Gastroesophageal sphincter (tissue), 4 donors: ENCODE results near the gene SPAG16. TPM values are rescaled to one million over a fixed set of nuclear protein-coding genes. Genes with fewer than 3 reads are reported as not detected.

Source experiments
- ATAC-seq: fragments of 150-250 bp; one replicate; pipeline ENCODE4 v1.9.1; 2016; ENCODE audit warnings: mild to moderate bottlenecking, moderate library complexity
- H3K27ac ChIP-seq, 4 donors: fragments of 200-600 bp; sonication (generic) in 3 of 4; 1 replicate in 3 of 4; 2 replicates in 1 of 4; pipeline ENCODE4 v1.5.1; 2016 to 2019
- H3K27me3 ChIP-seq: fragments of 200-600 bp; sonication (generic); one replicate; pipeline ENCODE4 v1.5.1; 2019
- H3K36me3 ChIP-seq, 2 donors: fragments of 200-600 bp; sonication (generic); one replicate each; pipeline ENCODE4 v1.5.1; 2019; ENCODE audit warnings: control low read depth in 1 of 2
- H3K4me1 ChIP-seq, 3 donors: fragments of 200-600 bp; sonication (generic); 1 replicate in 2 of 3; 2 replicates in 1 of 3; pipeline ENCODE4 v1.5.1; 2016 to 2019; ENCODE audit warnings: control low read depth in 2 of 3
- H3K4me3 ChIP-seq, 2 donors: fragments of 200-600 bp; sonication (generic); one replicate each; pipeline ENCODE4 v1.5.1; 2019; ENCODE audit warnings: mild to moderate bottlenecking in 1 of 2, moderate library complexity in 1 of 2
- H3K9me3 ChIP-seq, 3 donors: fragments of 200-600 bp; sonication (generic); one replicate each; pipeline ENCODE4 v1.5.1; 2017 to 2019; ENCODE audit warnings: control low read depth in 2 of 3
- EP300 ChIP-seq: sonication (generic); formaldehyde crosslinking; IDR thresholded peaks from one replicate; pipeline ENCODE4 v1.6.1; 2017; ENCODE audit warnings: antibody characterized with exemption, mild to moderate bottlenecking
- POLR2A ChIP-seq, 2 donors: fragments of 450-650 bp; IDR thresholded peaks; one replicate each; pipeline ENCODE4 v1.6.1; 2017; ENCODE audit warnings: antibody characterized with exemption in 2 of 2, mild to moderate bottlenecking in 2 of 2, moderate library complexity in 1 of 2
- POLR2AphosphoS5 ChIP-seq: sonication (generic); formaldehyde crosslinking; IDR thresholded peaks from one replicate; pipeline ENCODE4 v1.6.1; 2017; ENCODE audit warnings: antibody characterized with exemption
- WGBS, 2 donors: methylation state at CpG; one replicate each; pipeline ENCODE4 v1.1.5; 2018; ENCODE audit warnings: low coverage in 1 of 2; 5-methylcytosine and 5-hydroxymethylcytosine counted together
- total RNA-seq, 4 donors: library from RNA; depleted of rRNA; stranded (reverse); fragments of >200 nt; gene quantifications; one replicate each; pipeline ENCODE4 v1.1.0, GENCODE V29; 2016
- TF ChIP-seq, protein P1 (sequence below), 4 experiments: fragments of 200-600 bp in 2 of 4; fragments of 450-650 bp in 2 of 4; sonication (generic) in 1 of 4; IDR thresholded peaks; one replicate each; pipeline ENCODE4 v1.5.1; 2017 to 2019; ENCODE audit warnings: antibody characterized with exemption in 4 of 4, mild to moderate bottlenecking in 2 of 4, moderate library complexity in 2 of 4

SPAG16 gene
- total RNA-seq, 4 donors from 2014 or later = 28.9 to 39.8 (median 36.7) TPM

- no peak for TF ChIP-seq POLR2AphosphoS5
- Histone ChIP-seq H3K4me3 (no peak overlapping the region), H3K4me1 (no peaks in the 10 kb centered on the region), H3K36me3 (peaks cover 0 to 37% of the 10 kb centered on the region in 2 donors), H3K9me3 (no peaks in the 10 kb centered on the region), H3K27me3 (no peaks in the 10 kb centered on the region), H3K27ac (no peak overlapping the region)
- ATAC-seq = no peak
- 75 to 80% methylated on average over 5 to 6 of the region's 6 CpGs for WGBS, 2 donors
These were observed 31.1 kb downstream of the SPAG16 start for GRCh38 chr2:213315168-213315876.

DNA sequence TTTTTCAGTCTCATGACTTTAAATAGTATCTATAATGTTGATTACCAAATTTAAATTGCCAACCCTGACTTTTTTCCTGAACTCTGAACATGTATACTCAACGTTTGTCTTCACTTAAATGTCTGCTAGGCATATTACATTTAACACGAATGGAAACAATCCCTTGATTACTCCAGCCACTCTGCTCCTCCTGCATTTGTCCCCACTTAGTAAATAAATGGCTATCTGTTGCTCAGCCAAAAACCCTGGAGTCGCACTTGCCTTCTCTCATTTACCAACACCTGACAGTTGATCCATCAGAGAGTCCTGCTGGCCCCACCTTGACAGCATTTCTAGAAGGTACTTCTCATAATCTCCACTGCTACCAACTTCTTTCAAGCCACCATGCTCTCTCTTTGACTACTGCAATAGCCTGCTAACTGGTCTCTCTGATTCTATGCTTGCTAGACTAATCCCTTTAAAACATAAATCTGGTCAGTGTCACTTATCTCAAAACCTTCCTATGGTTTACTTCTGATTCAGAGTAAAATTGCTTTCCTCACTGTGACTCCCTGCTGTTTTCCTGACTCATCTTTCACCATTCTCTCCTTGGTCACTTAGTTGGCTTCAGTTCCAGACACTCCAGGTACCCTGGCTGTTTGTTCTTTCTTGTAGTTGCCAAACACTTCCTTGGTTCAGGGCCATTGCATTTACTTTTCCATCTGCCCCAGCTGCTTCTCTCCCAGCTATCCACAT is 31.9 kb downstream of the SPAG16 start:
- WGBS, 2 donors = 89 to 100% methylated on average over 1 to 3 of the region's 3 CpGs

GRCh38 chr2:213317929-213318328 is 33.7 kb downstream of the SPAG16 start:
- Histone ChIP-seq H3K4me1 (no peaks in the 10 kb centered on the region), H3K27ac (no peak overlapping the region), H3K9me3 (no peaks in the 10 kb centered on the region), H3K4me3 (no peak overlapping the region), H3K36me3 (peaks cover 0 to 37% of the 10 kb centered on the region in 2 donors), H3K27me3 (no peaks in the 10 kb centered on the region)
- no peak for TF ChIP-seq POLR2A (IDR thresholded peaks at IDR 0.05)
- TF ChIP-seq, protein P1, sequence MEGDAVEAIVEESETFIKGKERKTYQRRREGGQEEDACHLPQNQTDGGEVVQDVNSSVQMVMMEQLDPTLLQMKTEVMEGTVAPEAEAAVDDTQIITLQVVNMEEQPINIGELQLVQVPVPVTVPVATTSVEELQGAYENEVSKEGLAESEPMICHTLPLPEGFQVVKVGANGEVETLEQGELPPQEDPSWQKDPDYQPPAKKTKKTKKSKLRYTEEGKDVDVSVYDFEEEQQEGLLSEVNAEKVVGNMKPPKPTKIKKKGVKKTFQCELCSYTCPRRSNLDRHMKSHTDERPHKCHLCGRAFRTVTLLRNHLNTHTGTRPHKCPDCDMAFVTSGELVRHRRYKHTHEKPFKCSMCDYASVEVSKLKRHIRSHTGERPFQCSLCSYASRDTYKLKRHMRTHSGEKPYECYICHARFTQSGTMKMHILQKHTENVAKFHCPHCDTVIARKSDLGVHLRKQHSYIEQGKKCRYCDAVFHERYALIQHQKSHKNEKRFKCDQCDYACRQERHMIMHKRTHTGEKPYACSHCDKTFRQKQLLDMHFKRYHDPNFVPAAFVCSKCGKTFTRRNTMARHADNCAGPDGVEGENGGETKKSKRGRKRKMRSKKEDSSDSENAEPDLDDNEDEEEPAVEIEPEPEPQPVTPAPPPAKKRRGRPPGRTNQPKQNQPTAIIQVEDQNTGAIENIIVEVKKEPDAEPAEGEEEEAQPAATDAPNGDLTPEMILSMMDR (IDR thresholded peaks at IDR 0.05) = no peak
- TF ChIP-seq POLR2AphosphoS5 = no peak
- TF ChIP-seq EP300 = no peak
- WGBS, 2 donors = 69 to 74% methylated on average over 3 of the region's 3 CpGs
- no peak for ATAC-seq

More for the DNA sequence above, 31.9 kb downstream of the SPAG16 start:
- no peak for TF ChIP-seq POLR2A (IDR thresholded peaks at IDR 0.05)
- no peak for TF ChIP-seq EP300
- no peak for TF ChIP-seq POLR2AphosphoS5
- TF ChIP-seq, protein P1 (IDR thresholded peaks at IDR 0.05) = no peak
- Histone ChIP-seq H3K4me1 (no peaks in the 10 kb centered on the region), H3K27ac (no peak overlapping the region), H3K36me3 (peaks cover 0 to 37% of the 10 kb centered on the region in 2 donors), H3K9me3 (no peaks in the 10 kb centered on the region), H3K4me3 (no peak overlapping the region), H3K27me3 (no peaks in the 10 kb centered on the region)
- ATAC-seq = no peak

DNA sequence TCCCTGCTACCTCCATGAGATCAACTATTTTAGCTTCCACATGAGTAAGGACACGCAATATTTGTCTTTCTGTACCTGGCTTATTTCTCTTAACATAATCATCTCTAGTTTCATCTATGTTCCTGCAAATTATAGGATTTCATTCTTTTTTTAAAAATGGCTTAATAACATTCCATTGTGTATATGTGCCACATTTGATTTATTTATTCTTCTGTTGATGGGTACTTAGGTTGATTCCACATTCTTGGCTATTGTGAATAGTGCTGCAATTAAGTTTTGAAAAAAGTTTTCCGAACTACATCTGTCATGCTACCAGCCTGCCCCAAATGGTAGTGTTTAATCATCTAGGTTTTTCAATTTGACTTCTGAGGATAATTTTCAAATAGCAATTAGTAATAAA is 36.3 kb downstream of the SPAG16 start:
- no peak for ATAC-seq
- Histone ChIP-seq H3K4me3 (no peak overlapping the region), H3K27ac (no peak overlapping the region), H3K36me3 (peaks cover 0 to 56% of the 10 kb centered on the region in 2 donors), H3K4me1 (no peaks in the 10 kb centered on the region), H3K27me3 (no peaks in the 10 kb centered on the region), H3K9me3 (no peaks in the 10 kb centered on the region)
- WGBS, 2 donors = 81 to 83% methylated on average over 2 of the region's 2 CpGs
- TF ChIP-seq, protein P1 (IDR thresholded peaks at IDR 0.05) = no peak
- TF ChIP-seq POLR2A (IDR thresholded peaks at IDR 0.05) (no peak), POLR2AphosphoS5 (no peak), EP300 (no peak)

DNA sequence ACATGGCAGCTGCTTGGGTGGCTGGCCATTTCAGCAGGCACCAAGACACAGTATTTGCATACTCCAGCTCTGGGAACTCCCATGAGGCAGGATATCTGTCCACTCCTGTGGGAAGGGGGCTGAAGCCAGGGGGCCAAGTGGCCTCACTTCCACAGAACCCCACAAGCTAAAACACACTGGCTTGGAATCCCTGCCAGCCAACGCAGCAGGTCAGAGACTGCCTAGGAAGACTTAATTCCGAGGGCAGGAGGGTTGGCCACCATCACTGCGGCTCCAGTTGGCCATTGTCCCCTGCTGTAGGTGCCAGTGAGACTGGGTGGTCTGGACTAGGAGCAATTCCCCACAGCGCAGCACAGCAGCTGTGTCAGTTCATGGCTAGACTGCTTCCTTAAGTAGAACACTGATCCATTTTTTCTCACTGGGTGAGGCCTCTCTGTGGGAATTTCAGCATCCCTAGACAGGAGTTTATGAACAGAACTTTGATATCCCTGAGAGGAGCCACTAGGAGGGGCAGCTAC is 52.0 kb downstream of the SPAG16 start:
- no peak overlapping the region for H3K4me3 ChIP-seq
- TF ChIP-seq POLR2A (IDR thresholded peaks at IDR 0.05) = no peak
- no peak for TF ChIP-seq POLR2AphosphoS5
- TF ChIP-seq, protein P1 (IDR thresholded peaks at IDR 0.05) = no peak
- TF ChIP-seq EP300 = no peak
- H3K36me3 ChIP-seq = no peaks in the 10 kb centered on the region
- H3K27me3 ChIP-seq = no peaks in the 10 kb centered on the region
- H3K27ac ChIP-seq = no peak overlapping the region
- peaks cover 0 to 57% (median 0%) of the 10 kb centered on the region in 3 donors for H3K9me3 ChIP-seq
- no peak for ATAC-seq
- H3K4me1 ChIP-seq = no peaks in the 10 kb centered on the region
- 100% methylated on average over 2 of the region's 4 CpGs; no CpG with 5 or more reads in 1 of the 2 donors for WGBS, 2 donors
